PC-3 (cell line): ENCODE results near the gene RNF5.

Experiments used
- EZH2phosphoT487 ChIP-seq: fragments of 300-600 bp; sonication (generic); IDR thresholded peaks from 2 replicates; pipeline ENCODE4 v1.6.1; 2018; ENCODE audit warnings: mild to moderate bottlenecking, antibody characterized with exemption, low read length, borderline replicate concordance
- TF ChIP-seq, protein P1 (sequence below): fragments of 300-600 bp; sonication (generic); conservative IDR thresholded peaks from 2 replicates; pipeline ENCODE4 v1.5.1; 2017; ENCODE audit warnings: antibody characterized with exemption, low read depth, mild to moderate bottlenecking, low read length

DNA sequence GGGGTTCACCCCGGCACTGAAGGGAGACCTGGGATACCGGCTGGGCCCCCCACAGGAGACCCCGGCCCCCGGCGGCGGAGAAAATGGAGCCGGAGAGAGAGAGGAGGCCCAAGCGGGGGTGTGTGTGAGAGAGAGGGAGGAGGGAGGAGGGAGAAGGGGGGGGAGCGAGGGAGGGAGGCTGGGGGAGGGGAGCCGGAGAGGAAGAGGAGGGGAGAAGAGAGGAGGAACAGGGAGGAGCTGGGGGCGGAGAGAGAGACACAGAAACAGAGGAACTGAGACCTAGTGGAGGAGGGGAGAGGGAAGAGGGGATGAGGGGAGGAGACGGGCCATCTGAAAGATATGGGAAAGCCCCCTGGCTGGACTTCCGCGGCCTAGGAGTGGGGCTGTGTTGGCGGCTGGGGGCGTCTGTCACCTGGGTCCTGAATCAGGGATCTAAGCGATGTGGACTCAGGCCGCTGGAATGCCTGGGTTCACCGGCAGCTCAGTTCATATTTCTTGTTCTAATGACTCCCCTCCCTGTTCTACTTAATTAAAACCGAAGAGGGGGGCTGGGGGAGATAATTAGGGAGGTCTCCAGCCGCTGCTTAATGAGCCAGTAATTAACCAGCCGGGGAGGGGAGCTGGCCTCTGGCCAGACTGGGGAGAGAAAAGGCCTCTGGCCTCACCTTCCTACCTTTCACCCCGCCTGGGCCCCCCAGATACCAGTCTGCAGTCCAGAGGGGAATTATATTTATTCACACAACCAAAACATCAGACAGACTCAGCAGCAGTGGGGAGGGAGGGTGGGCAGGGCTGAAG, 12.0 kb downstream of the RNF5 start, which contains the start of gene PBX2:
- TF ChIP-seq, protein P1, sequence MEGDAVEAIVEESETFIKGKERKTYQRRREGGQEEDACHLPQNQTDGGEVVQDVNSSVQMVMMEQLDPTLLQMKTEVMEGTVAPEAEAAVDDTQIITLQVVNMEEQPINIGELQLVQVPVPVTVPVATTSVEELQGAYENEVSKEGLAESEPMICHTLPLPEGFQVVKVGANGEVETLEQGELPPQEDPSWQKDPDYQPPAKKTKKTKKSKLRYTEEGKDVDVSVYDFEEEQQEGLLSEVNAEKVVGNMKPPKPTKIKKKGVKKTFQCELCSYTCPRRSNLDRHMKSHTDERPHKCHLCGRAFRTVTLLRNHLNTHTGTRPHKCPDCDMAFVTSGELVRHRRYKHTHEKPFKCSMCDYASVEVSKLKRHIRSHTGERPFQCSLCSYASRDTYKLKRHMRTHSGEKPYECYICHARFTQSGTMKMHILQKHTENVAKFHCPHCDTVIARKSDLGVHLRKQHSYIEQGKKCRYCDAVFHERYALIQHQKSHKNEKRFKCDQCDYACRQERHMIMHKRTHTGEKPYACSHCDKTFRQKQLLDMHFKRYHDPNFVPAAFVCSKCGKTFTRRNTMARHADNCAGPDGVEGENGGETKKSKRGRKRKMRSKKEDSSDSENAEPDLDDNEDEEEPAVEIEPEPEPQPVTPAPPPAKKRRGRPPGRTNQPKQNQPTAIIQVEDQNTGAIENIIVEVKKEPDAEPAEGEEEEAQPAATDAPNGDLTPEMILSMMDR = no peak
- TF ChIP-seq EZH2phosphoT487 = no peak
